NCI-H2029 treated with DMSO at 0.1 percent for 48 hours (cell line): ENCODE data around the gene HHIP.

Experiments
- DNase-seq: peaks from one replicate; lab custom pipeline; 2025; lab: John Stamatoyannopoulos, UW

Gene HHIP

DNA sequence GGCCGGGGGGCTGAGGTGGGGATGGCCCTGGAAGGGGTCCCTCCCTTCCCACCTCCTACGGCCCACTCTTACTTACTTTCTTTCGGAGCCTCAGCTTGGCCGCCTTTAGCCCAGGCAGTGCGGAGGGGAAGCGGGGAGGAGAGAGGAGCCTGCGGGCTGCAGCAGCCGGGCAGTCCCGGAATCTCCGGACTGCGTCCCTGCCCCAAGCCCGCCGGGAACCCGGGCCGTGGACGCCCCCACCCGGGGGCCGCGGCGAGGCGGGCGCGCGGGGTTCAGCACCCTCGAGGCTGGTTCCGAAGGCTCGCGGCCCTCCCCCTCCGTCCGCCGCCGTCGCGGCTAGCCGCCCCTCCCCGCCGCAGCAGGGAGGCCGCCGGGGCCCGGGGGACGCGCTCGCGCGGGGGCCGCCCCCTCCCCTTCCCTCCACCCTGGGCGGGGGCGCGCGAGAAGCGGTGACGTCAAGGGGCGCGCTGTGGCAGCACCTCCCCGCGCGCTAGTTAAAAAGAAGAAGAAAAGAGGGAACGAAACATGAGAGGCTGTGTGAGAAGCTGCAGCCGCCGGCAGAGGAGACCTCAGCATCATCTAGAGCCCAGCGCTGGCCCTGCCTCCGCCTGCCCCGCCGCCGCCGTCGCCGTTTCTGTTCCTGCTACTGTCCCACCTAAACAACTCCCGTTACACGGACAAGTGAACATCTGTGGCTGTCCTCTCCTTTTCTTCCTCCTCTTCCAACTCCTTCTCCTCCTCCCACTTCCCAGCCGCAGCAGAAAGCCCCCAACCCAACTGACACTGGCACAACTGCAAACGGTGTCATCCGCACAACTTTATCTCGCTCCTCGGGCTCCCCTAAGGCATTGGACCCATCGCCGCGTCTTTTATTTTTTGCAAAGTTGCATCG is at the start of gene HHIP:
HHIP (plus strand) TSS at position 526 of the 892 bp plus-strand sequence. CDS start 520 bp downstream, outside the sequence.
- no peak for DNase-seq

GRCh38 chr4:144597171-144597570 is 48.8 kb upstream of the HHIP start:
- DNase-seq, result no peak

- DNase-seq, result no peak
Measured at GRCh38 chr4:144599621-144600020, 46.3 kb upstream of the HHIP start.

- no peak for DNase-seq
Measured at GRCh38 chr4:144611850-144612249, 34.1 kb upstream of the HHIP start.

- no peak for DNase-seq
Measured at GRCh38 chr4:144614850-144615585, 30.9 kb upstream of the HHIP start.

DNA sequence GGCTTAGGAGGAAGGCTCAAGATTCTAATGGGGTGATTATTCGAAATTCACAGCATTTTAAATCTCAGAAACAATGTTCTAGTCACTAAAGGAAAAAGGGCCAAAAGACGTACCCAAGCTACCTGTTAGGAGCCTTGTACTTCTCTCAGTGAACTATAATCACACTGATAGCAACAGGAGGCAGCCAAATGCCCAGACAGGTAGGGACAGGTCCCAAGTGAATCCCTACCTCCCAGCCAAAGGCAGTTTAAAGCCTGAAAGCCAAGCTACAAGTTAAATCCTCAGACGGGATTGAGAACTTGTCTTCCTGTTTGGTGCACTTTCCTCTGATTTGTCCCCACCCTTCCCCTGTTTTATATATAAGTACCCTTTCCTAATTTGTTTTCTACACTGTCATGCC is 24.3 kb upstream of the HHIP start:
- DNase-seq, result no peak

GRCh38 chr4:144627663-144628076 is 18.3 kb upstream of the HHIP start:
- DNase-seq, result no peak

- DNase-seq, result no peak
Measured at GRCh38 chr4:144633215-144633614, 12.7 kb upstream of the HHIP start.

- no peak for DNase-seq
Measured at GRCh38 chr4:144634978-144635747, 10.8 kb upstream of the HHIP start.

DNA sequence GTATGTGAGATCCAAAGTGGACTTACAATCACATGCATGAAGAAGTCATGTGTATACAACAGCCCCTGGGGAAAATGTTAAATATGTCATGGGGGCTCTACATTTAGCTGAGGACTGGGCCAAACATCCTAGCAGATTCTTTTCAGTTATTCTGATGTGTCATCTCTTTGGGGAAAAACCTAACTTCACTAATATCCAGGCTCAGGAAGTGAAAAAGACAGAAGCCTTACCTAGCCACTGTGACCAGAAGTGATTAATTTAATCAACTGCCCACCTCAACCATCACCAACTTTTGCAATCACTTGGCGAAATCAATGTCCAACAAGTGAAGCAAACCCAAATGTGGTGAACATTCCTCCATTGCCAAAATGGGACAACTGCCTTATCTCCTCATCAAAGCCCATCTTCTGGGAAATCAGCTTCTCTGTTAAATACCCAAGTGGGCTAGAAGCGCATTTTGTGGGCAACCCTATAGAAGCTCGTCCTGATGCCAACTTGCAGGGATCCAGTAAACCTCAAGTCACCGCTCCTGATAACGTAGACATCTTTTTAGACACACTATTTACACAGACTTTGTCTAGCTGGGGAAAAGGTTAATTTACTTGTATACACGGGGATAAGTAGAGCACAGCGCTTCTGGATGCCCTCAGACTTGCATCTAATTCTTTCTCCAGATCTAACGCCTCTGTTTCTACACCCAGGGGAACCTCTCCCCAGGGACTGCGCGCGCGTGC is 1.4 kb upstream of the HHIP start:
- no peak for DNase-seq

DNA sequence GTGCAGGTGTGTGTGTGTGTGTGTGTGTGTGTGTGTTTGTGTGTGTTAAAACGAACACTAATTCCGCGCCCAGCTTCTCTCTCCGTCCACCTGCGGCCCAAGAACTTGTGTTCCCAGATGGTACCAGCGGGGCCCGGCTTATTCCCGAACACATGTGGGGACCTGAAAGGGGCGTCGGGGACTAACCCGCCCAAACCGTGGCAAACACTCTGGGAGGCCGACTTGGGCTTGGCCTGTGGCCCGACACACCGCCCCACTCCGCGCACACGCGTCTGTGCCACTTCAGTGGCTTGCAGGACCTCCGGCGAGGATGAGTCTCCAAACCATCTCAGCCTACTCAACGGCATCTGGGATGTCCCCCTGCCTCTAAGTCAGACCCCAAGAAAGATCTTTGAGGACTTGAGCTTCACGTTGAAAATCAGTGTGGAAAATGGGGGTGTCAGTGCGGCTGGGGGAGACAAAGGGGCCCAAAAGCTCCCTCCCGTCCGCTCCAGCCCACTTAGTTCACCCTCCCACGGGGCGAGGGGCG is 790 bp upstream of the HHIP start:
- DNase-seq, result no peak

GRCh38 chr4:144646523-144647094 is 653 bp downstream of the HHIP start:
- DNase-seq, result no peak

- no peak for DNase-seq
Measured at GRCh38 chr4:144647095-144647561, 1.2 kb downstream of the HHIP start.

- DNase-seq, result no peak
Measured at GRCh38 chr4:144647590-144647989, 1.6 kb downstream of the HHIP start.

GRCh38 chr4:144648042-144648441 is 2.1 kb downstream of the HHIP start:
- no peak for DNase-seq

DNA sequence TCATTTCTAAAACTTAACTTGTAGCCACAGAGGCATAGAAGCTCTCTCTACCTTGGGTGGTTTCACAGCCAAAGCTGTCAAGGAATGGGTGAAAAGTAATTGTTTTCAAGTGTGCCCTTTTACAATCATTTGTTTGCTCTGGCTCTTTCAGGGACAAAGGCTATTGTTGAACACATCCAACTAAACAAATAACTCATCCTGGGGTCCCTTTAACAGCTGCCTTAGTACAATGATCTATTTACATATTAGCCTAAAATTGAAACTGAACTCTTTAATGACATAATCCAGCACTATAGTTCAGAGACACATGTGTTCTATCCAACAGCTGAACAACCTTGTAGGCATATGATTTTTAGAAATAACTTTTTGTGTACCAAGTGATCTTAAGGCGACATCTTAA is 3.7 kb downstream of the HHIP start:
- peak; percentile 73 for DNase-seq

GRCh38 chr4:144650311-144651005 is 4.5 kb downstream of the HHIP start:
- no peak for DNase-seq

DNA sequence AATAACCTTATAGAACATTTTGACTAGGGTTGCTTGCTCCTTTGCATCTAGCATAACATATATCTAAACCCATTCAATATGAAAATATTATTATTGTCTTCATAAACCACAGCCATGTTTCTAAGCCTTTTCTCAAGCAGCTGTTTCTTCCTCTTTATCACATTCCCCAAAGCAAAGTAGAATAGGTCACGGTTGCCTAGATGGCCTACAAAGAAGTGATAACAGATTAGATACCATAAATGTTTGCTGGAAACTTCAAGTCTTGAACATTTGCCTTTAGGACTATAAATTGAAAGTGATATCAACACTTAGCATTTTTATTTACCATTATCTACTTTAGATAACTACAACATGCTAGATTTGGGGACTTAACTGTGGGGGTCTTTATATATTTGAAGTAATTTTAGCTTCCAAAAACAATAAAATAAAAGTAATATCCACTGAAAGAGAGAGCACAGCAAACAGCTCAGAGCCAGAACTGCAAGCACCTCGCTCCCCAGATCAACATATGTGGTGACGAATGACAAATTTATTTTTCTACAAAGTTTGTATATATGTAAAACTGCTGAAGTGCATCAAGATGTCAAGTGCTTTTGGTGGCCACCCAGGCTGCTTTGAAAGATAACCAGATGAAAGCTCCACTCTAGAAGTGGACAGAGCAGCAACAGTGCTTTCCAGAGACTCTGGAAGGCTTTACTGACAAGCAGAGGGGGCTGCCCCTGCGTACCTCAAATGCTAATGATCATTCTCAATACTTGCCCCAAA is 8.0 kb downstream of the HHIP start:
- no peak for DNase-seq

DNA sequence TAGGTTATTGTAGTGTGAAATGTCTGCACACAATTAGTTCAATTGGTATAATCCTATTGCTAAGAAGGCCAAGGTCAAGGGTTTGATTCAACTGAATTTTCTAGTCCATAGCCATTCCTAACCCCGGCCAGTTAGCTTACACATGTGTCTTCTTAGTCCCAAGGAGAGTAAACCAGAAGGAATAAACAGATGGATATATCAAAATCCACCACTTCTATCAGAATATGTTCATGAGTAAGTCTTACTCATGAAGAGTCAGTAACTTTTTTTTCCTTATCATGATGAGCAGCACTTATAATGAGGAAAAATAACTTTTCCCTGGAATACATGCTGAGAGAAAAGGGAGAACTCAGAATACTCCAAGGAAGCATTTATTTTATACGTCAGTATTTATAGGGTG is 9.5 kb downstream of the HHIP start:
- DNase-seq, result no peak

- no peak for DNase-seq
Measured at GRCh38 chr4:144656850-144657249, 10.9 kb downstream of the HHIP start.
